SW480 (cell line): ENCODE results near the gene WWC2.
A peak's percentile ranks its signal among the peaks of the same experiment; 100 is the strongest.

Experiments used
- DNase-seq: peaks from one replicate; pipeline ENCODE4 v3.0.0-alpha.2; 2016; ENCODE audit warnings: low spot score

WWC2 gene

DNA sequence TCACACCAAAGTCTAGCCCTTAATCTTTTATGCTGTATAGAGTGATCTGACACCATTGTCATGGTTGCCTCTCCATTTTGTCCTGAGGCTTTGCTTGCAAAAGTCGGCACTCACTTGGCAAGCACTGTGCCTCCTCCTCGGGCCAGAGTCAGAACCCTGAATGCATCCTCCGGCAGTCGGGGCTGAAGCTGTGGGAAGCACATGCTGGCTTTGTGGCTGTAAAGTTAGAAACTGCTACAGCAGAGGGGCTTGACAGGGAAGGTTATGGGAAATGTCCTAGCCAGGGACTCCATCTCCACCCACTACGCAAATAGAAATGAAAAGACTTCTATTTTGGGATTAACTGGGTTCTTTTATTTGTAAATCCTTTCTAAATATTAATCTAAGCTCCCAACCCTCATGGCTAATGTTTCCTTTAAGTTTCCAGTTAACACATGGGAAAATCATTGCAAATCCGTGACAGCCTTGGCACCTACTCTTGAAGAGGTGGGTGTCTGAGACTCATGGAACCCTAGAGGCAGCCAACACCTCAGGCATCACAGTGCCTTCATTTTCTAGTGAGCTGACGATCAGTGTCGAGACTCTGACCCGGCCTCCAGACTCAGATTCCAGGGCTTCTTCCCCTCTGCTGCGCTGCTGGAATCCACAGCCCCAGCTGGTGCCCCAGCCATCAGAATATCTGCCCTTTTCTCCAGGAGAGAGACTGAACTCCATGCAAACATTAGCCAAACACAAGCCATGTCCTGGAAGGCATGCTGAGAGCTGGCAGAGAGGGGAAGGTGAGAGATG is 231.1 kb downstream of the WWC2 start:
- DNase-seq: no peak

- no peak for DNase-seq
Measured at GRCh38 chr4:183330841-183331240, 231.8 kb downstream of the WWC2 start.

- DNase-seq: no peak
Measured at GRCh38 chr4:183332447-183332846, 233.4 kb downstream of the WWC2 start.

- no peak for DNase-seq
Measured at GRCh38 chr4:183333202-183333601, 234.1 kb downstream of the WWC2 start.

- peak; percentile 85 for DNase-seq
Measured at GRCh38 chr4:183333983-183334382, 234.9 kb downstream of the WWC2 start.

- peak; percentile 67 for DNase-seq
Measured at GRCh38 chr4:183335369-183335940, 236.4 kb downstream of the WWC2 start.

DNA sequence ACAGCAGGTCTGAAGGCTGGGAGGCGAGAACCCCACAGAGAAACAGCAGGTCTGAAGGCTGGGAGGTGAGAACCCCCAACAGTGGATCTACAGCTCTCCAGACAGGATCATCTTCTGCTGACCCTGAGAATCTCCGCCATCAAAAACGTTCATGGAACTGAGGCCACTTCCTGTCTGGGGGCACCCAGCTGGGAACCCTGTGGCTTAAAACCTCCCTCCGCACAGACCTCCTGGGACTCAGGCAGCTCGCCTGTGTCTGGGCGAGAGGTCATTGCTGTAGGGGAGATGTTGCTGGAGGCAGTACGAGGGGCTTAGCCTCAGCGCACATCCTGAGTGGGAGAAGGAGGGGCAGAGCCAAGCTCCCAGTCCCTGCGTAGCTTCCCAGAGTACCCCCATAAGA is 238.3 kb downstream of the WWC2 start:
- DNase-seq: no peak

DNA sequence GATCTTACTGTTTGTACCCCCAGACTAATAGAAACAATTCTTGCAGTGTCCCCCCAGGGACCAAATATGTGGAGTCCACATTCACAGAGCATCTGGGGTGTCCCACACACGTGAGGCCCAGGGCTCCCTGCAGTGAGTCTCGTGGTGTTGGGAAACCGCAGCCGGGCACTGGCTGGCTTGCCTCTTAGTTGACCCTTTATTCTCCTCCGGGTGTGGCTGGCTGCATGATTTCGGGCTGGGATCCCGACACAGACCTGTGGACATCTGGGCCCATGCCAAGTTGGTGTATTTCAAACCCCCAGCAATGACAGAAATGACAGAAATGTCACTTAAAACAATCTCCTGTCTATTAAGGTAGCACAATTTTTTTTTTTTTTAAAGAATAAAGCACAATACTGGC is 238.8 kb downstream of the WWC2 start:
- DNase-seq: peak; percentile 34

DNA sequence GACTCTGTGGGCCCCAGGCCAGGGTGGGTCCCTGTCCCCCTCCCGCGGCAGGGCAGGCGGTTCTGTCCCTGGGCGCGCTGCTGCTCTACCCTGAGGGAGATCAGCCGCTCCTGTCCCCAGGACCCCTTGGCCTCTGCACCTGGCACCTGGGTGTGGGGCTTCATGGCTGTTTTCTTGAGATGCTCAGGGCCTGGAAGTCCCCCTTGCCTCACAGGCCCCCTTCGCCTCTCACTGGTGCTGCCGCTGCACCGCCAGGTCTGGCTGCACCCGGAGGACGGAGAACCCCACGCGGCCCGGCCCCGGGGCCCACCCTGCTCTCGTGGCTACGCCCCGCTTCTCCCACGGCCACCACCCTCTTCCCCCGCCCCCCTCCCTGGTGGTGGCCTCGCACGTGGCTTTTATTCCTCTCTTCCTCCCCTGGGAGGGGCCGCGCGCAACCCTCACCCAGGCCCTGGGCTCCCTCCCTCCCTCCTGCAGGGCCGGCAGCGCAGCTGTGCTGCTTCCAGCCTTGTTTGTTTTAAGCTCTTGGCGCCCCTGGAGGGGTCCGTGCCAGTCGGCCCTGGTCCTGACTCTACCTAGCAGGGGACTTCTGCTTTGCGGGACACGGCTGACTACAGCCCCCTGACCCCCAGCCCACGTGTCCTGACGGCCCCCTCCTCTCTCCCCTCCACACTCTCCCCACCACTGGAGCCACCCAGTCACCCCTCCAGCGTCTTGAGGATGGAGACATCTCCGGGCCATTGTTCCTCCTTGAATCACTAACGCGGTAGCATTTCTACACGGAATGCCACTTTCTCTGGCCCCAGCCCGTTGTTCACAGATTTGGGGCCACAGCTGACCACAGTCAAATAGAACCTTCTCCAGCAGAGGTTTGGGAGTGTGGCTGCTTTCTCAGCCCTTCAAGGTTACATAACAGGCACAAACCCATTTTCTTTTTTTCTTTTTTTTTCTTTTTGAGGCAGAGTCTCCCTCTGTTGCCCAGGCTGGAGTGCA is 243.8 kb downstream of the WWC2 start:
- no peak for DNase-seq

DNA sequence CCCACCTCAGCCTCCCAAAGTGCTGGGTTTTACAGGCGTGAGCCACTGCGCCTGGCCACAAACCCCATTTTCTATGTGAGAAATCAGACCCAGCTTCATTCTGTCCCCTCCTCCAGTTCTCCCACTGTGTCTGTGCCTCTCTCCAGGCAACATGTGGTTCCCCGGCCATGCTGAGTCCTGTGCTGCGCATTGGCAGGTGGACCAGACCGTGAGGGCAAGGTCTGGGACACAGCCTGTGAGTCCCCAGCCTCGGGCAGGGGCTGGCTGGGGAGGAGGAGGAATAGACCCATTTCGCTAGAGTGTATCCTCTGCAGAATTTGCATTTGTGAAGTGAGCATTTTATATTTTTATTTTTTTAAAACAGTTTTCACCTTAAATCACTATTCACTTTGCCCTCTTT is 244.7 kb downstream of the WWC2 start:
- DNase-seq: no peak

DNA sequence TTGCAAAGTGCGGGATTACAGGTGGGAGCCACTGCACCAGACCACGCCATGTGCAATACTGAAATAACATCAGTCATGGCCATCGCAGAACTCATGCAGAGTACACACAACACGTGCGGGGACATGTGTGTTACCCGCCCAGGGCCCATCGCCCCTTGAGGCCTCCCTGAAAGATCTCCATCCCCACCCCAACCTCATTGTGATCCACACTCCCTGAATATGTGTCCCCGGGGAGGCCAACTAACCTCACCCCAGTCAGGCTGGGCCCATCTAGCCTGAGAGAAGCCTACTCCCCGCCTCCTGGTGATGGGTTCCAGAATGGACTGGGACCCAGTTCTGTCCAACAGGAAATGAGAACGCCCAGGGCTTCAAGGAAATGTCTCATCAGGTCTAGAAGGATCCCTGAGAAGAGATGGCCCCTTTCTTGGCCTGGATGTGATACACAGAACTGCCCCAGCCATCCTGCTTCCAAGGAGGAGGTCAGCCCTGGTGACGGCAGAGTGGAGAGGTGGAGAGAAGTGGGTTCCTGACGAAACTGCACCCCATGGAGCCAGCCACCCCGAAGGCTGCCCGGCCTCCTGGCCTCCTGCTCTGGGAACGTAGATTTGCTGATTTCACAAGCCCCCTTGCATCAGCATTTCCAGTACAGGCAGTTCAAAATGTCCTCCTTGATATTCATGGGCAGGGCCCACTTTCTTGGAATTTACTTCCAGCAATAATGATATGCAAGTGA is 245.6 kb downstream of the WWC2 start:
- DNase-seq: no peak

DNA sequence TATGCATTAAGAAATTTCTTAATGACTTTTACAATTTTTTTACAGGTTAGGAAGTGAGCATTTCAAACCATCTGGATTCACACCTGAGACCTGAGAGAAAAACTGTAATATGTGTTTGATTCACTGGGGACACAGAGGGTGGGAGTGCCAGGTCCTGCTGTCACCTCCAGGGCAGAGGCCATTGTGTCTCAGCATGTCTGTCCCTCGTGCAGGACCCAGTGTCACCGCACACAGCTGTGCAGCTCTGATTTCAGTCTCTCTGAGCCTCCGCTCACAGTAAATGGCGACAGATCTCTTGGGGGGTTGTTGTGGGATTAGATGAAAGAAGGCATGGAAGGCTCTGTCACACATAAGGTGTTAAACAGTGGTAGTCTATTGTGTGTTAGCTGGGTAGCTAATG is 246.2 kb downstream of the WWC2 start:
- DNase-seq: no peak

DNA sequence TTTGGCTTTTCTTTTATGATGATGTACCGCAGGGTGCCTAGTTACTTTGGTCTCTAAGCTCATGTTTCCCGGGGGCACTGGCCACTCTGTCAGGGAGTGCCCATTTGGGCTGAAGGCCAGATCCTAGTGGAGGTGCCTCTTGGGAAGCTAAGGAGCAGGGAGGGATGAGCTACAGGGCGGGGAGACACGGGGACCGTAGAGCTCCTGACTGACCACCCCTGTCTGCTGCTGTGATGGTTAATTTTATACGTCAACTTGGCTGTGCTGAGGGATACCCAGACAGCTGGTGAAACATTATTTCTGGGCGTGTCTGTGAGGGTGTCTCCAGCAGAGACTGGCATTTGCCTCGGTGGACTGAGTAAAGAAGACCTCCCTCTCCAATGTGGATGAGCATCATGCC is 248.1 kb downstream of the WWC2 start:
- no peak for DNase-seq

- DNase-seq: no peak
Measured at GRCh38 chr4:183347566-183347965, 248.5 kb downstream of the WWC2 start.

DNA sequence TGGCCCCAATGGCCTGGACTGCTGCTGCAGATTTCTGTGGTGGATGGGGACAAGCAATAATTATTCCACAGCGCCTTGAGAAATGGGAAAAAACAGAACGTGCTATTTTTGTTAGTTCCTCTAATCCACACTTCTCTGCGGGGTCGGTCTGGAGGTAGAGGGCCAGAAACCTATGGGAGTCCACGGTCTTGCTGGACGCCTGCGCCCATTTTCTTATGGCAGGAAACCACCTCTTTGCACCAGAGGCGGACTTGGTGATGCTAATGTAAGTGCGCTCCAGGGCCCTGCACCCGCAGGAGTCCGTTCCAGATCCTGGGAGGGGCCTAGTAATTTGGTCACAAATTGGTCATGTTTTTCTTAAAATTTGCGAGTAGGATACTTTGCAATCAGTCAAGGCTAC is 249.1 kb downstream of the WWC2 start:
- no peak for DNase-seq

- DNase-seq: peak; percentile 9
Measured at GRCh38 chr4:183348706-183349659, 249.9 kb downstream of the WWC2 start.

- no peak for DNase-seq
Measured at GRCh38 chr4:183349673-183350072, 250.6 kb downstream of the WWC2 start.

DNA sequence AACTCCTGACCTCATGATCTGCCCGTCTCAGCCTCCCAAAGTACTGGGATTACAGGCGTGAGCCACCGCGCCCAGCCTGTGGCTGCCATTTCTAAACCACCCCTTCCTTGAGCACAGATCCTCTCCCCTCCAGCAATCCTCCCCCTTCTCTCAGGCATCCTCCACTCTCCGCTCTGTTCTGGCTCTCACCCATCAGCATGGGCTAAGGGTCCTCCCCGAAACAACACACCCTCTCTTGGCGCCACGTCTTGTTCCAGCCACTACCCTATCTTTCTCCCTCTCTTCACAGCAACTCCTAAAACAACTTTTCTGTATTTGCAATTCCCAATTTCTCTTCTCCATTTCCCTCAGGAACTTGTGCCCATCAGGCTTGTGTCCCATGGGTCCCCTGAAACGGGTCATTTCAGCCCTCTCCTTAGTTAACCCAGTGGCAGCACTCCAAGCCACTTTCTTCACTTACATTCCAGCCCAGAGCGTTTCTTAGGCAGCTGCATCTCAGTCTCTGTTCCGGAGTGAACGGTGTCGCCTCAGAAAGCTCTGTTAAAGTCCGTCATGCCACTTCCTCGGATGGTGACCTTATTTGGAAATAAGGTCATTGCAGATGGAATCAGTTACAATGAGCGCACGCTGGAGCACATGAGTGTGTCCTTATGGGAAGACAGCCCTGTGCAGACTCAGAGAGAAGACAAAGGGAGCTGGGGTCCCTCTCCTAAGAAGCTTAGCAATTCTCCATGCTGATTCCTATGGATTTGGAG is 251.4 kb downstream of the WWC2 start:
- DNase-seq: no peak

GRCh38 chr4:183352546-183352945 is 253.5 kb downstream of the WWC2 start:
- no peak for DNase-seq

DNA sequence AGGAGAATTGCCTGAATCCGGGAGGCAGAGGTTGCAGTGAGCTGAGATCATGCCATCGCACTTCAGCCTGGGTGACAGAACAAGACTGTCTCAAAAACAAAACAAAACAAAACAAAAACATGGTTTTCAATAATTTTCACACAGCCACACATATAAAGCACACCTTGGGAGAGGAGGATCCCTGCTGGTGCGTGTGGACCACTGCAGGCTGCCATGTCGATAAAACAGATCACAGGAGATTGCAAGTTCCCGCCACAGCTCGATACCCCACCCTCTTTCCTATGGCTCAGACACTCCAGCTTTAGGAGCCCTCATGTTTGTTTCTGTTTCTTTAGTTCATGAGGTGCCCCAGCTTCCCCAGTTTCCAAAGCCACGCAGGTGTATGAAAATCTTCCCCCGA is 254.5 kb downstream of the WWC2 start:
- DNase-seq: no peak
